Cortex of kidney (tissue), 1 donor: ENCODE measurements around the gene SIRT6.
"Not testable (repeated sequence)": the region's sequence is repeated elsewhere in the genome, so short reads cannot be mapped to it uniquely, and the experiment has no call there.

ENCODE experiments used
- DNase-seq: peaks from one replicate; lab custom pipeline; 2025; lab: John Stamatoyannopoulos, UW

SIRT6 gene

DNA sequence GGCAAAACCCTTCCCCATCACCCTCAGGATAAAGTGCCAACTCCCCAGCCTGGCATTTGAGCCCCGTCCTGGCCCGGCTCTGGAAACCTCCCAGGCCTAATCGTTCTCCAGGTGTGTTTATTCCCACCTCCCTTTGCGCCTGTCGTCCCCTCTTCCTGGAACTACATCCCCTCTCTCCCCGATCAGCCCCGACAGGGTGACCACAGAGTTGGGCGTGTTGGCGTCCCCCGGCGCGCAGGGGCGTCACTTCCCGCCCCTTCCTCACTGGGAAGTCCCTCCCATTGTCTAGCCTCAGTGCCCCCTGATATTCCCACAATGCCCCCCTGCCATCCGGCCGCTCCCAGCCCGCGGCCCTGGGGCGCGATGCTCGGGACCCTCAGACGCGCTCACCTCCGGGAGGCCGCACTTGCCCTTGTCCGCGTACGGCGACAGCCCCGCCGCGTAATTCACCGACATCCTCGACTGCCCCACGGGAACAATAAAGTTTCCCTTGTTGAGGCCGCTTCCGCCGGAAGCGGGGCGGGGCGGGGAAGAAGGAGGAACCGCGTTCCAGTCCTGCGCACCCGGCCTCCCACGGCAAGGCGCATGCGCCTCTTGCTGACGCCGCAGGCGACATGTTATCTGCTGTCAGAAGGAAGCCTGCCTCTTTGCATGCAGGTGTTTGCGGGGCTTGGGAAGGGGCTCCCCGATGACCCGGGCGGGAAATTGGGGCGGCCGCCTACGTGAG lies at the start of gene SIRT6, which contains the start of gene ANKRD24:
SIRT6 (minus strand) TSS at position 480 of the 727 bp plus-strand sequence; CDS start at position 456, 24 bp downstream.
ANKRD24 (plus strand) TSS at position 606 of the 727 bp plus-strand sequence. CDS start 3,737 bp downstream, outside the sequence.
- peak; percentile 61 for DNase-seq

DNA sequence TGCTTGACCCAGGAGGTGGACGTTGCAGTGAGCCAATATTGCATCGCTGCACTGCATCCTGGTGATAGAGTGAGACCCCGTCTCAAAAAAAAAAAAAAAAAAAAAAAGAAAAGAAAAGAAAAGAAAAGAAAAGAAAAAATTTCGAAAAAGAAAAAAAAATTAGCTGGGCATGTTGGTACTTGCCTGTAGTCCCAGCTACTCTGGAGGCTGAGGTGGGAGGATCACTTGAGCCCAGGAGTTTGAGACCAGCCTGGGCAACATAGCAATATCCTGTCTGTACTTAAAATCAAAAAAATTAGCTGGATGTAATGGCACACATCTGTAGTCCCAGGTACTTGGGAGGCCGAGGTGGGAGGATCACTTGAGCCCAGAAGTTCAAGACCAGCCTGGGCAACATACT lies 49.8 kb upstream of the SIRT6 start:
- not testable (repeated sequence) for DNase-seq

DNA sequence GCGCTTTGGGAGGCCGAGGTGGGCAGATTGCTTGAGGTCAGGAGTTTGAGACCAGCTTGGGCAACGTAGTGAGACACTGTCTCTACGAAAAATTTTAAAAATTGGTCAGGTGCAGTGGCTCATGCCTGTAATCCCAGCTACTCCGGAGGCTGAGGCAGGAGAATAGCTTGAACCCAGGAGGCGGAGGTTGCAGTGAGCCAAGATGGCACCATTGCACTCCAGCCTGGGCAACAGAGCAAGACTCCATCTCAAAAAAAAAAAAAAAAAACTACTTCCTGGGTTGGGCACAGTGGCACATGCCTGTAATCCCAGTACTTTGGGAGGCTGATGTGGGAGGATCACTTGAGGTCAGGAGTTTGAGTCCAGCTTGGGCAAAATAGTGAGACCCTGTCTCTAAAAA lies 49.2 kb upstream of the SIRT6 start:
- not testable (repeated sequence) for DNase-seq

DNA sequence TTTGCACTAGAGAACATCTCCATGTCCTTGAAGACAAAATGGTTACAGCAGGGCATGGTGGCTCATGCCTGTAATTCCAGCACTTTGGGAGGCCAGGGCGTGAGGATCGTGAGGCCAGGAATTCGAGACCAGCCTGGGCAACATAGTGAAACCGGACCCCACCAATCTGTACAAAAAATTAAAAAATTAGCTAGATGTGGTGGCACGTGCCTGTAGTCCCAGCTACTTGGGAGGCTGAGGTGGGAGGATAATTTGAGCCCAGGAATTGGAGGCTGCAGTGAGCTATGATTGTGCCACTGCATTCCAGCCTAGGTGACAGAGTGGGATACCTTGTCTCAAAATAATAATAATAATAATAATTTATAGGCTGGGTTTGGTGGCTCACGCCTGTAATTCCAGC lies 47.9 kb upstream of the SIRT6 start:
- DNase-seq, result not testable (repeated sequence)

DNA sequence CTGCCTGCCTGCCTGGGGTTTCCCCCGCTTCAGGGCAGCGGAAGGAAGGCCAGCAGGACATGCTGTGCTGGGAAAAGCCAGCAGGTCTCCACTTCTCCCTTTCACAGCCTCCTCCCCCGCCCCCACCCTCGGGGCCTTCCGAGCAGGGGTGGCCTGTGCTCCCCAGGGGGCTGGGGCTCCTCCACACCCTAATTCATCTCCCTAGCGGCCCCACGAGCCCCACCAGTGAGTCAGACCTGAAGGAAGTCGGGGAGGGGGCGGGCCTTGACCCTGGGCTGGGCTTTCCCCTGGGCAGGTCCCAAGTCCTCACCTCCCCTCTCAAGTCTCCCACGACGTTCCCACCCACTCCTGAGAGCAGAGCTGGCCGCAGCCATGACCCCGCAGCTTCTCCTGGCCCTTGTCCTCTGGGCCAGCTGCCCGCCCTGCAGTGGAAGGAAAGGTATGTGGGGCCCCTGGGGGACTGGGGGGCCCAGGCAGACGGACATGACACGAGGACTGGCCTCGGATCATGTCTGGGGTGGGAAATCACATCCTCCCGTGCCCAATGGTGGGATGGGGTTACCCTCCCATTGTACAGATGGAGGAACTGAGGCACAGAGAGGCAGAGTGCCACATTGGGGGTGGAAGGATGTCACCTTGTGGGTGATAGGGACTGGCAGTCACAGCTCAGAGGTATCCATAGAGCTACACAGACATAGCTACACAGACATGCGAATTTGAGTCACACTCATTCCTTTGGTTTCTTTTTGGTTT lies 47.0 kb upstream of the SIRT6 start, which contains the start of gene EBI3:
EBI3 (plus strand) TSS at position 345 of the 753 bp plus-strand sequence; CDS start at position 373, 28 bp downstream.
- DNase-seq, result no peak

DNA sequence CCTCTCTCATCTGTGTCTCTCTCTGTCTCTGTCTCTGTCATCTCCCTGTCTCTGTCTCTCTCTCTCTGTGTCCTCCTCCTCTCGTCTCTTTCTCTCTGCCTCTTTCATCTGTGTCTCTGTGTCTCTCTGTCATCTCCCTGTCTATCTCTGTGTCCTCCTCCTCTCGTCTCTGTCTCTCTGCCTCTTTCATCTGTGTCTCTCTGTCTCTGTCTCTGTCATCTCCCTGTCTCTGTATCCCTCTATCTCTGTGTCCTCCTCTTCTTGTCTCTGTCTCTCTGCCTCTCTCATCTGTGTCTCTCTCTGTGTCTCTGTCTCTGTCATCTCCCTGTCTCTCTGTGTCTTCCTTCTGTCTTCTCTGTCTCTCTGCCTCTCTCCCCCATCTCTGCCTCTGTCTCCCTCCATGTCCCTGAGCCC lies 46.4 kb upstream of the SIRT6 start:
- DNase-seq, result no peak

DNA sequence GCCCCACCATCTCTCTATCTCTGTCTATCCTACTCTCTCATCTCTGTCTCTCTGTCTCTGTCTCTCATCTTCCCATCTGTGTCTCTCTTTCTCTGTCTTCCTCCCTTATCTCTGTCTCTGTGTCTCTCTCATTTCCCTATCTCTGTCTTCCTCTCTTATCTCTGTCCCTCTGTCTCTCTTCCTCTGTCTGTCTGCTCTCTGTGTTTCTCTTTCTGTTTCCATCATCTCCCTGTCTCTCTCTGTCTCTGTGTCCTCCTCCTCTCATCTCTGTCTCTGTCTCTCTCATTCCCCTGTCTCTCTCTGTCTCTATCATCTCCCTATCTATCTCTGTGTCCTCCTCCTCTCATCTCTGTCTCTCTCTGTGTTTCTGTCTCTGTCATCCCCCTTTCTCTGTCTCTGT lies 45.4 kb upstream of the SIRT6 start:
- DNase-seq, result no peak

DNA sequence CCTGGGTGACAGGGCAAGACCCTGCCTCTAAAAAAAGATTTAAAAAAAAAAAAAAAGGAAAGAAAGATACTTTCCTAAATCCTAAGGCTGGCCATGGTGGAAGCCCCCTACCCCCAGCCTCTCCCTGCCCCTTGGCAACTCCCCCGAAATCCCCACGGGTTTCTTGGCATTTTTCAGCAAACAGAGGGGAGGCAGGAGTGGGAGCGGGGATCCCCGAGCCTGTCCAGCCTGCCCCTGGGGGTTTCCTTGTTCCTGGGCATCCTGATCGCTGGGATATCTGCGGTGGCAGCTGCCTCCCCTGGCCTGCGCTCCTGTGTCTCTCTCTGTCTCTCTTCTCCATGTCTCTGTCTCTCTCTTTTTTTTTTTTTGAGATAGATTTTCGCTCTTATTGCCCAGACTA lies 43.5 kb upstream of the SIRT6 start:
- no peak for DNase-seq

DNA sequence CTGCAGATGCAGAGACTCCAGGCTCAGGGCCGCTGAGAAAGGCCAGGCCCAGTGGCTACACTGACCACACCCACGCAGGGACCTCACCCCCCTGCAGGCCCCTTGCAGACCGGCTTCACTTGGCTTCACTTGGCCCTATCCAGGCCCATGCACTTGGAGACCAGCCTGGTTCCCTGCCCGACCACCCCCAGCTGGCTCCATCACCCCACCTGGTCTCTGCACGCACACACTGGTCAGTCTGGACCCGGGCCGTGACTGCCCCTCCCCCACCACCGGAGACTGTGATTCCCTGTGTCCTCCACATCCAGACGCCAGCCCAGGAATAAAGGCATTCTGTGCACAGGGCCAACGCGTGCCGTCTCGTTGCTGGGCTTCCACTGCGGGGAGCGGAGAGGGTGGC lies 42.1 kb upstream of the SIRT6 start:
- no peak for DNase-seq

DNA sequence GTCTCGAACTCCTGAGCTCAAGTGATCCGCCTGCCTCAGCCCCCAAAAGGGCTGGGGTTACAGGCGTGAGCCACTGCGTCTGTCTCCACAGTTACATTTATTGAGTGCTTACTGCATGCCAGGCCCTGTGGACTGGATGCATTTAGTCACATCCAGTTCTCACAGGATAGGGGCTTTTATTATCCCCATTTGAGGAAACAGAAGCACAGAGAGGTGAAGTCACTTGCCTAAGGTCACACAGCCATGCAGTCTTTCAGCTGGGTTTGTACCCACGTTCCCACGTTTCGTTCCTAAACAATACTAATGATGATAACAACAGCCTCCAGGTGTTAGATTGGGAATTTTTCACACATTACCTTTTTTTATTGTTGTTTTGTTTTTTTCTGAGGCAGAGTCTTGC lies 37.8 kb upstream of the SIRT6 start:
- no peak for DNase-seq

DNA sequence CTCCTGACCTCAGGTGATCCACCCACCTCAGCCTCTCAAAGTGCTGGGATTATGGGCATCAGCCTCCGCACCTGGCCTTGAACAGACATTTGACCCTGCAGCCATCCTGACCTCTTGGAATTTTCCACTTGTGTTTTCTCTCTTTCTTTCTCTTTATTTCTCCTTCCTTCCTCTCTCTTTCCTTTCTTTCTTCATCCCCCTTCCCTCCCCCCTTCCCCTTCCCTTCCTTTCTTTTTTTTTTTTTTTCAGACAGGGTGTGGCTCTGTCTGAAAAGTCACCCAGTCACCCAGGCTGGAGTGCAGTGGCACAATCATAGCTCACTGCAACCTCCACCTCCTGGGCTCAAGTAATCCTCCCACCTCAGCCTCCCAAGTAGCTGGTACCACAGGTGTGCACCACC lies 36.2 kb upstream of the SIRT6 start:
- DNase-seq, result not testable (repeated sequence)

DNA sequence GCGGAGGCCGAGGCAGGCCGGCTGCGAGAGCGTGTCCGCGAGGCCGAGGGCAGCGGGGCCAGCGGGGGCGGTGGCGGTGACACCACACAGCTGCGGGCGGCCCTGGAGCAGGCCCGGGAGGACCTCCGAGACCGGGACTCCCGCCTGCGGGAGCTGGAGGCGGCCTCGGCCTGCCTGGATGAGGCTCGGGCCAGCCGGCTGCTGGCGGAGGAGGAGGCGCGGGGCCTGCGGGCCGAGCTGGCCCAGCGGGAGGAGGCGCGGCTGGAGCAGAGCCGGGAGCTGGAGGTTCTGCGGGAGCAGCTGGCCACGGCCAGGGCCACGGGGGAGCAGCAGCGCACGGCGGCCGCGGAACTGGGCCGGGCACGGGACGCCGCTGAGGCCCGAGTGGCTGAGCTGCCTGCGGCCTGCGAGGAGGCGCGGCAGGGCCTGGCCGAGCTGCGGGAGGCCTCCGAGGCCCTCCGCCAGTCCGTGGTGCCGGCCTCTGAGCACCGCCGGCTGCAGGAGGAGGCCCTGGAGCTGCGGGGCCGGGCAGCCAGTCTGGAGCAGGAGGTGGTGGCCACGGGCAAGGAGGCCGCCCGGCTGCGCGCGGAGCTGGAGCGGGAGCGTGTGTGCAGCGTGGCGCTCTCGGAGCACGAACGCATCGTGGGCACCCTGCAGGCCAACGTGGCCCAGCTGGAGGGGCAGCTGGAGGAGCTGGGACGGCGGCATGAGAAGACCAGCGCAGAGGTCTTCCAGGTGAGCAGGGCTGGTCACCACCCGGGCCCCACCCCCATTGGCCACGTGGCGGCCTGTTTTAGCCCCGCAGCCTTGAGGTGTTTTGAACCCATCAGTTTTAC lies 35.3 kb upstream of the SIRT6 start:
- DNase-seq, result no peak

DNA sequence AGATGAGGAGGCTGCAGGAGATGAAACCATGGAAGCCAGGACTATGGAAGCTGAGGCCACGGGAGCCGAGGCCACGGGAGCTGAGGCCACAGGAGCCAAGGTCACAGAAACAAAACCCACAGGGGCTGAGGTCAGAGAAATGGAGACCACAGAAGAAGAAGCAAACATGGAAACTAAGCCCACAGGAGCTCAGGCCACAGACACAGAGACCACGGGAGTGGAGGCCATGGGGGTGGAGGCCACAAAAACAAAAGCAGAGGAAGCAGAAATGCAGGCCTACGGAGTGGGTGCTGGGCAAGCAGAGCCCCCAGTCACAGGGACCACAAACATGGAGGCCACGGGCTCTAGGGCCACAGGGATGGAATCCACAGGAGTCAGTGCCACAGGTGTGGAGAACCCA lies 34.5 kb upstream of the SIRT6 start:
- DNase-seq, result no peak

DNA sequence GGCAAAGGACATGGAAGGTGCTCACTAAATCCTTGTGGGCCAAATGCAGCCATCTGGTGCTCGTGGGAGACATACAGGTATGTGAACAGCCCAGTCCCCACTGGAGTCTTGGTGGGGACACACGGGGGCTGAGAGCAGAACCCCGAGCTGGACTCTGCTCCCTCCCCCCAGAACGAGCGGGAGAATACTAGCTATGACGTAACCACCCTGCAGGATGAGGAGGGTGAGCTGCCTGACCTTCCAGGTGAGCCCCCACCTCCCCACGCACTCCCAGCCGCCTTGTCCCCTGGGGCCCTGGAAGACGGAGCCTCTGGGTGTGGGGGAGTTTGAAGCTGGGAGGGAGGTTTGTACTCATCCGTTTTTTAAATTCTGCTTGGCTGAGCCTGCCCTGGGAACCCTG lies 33.4 kb upstream of the SIRT6 start:
- no peak for DNase-seq

DNA sequence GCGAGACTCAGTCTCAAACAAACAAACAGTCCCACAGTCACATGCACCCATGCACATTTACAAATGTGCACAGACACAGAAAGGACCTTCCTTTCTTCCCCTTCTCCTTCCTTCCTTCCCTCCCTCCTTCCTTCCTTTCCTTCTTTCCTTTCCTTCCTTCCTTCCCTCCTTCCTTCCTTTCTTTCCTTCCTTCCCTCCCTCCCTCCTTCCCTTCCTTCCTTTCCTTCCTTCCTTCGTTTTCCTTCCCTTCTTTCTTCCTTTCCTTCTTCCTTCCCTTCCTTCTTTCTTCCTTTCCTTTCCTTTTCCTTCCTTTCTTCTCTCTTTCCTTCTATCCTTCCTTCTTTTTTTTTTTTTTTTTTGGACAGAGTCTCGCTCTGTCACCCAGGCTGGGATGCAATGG lies 30.8 kb upstream of the SIRT6 start:
- no peak for DNase-seq

DNA sequence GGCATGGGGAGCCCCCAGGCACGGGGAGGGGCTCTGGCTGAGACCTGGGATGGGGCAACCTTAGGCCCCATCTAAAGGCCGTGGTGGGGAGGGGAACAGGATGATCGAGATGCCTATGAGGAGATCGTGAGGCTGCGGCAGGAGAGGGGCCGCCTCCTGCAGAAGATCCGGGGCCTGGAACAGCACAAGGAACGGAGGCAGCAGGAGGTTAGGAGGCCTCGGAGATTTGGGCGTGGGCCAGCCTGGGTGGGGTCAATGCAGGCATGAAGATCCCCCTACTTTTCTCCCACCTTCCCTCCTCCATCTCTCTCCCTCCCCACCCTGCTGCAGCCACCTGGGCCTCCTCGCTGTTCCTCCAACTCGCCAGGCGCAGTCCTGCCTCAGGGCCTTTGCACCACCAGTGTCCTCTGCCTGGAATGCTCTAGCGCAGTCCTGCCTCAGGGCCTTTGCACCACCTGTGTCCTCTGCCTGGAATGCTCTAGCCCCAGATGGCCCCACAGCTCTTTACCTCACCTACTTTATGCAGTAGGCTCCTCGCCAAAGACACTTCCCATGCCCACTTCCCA lies 27.9 kb upstream of the SIRT6 start:
- no peak for DNase-seq

DNA sequence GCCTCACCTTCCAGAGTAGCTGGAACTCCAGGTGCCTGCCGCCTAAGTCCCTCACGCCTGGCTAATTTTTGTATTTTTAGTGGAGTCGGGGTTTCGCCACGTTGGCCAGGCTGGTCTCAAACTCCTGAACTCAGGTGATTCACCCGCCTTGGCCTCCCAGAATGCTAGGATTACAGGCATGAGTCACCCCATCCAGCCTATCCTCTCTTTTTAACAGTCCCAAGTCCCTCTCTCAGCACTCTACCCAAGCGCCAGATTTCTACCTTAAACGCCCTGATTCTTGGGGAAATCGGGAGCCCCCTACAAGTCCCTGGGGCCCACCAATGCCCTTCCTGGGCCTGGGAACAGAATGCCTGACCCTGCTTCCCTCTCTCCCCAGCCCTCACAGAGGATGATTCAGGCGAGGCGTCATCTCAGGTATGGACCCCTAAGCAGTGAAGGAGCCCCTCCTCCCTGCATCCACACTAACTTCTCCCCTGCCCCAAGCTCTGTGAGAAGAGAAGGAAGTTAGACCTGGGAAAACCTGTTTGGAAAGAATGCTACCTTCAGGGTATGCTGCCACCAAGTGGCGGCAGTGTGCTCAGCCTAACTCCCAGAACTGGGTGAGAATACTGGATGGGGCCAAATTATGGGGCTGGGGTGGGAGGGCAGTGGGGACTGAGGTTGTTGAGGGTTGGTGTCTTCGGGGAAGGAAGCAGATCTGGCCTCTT lies 26.2 kb upstream of the SIRT6 start:
- no peak for DNase-seq

DNA sequence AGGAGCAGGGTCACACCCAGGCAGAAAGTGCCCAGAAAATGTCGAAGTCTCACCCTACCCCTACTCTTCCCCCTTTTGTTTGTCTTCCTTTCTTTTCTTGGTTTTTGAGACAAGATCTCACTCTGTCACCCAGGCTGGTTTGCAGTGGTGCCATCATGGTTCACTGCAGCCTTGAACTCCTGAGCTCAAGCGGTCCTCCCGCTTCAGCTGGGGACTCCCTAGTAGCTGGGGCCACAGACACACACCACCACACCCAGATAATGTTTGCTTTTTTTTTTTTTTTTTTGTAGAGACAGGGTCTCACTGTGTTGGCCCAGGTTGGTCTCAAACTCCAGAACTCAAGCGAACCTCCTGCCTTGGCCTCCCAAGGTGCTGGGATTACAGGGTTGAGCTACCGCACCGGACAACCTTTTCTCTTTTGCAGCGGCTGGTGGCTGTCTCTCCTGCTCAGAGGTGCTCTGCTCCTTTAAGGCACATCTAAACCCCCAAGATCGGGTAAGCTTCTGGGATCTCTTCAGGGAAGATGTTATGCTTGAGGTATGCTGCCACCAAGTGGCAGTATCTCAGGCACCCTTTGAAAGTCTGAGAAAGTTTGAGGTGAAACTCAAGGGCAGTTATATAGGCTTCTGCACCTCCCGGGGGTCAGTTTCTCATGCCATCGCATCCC lies 24.6 kb upstream of the SIRT6 start:
- DNase-seq, result no peak

DNA sequence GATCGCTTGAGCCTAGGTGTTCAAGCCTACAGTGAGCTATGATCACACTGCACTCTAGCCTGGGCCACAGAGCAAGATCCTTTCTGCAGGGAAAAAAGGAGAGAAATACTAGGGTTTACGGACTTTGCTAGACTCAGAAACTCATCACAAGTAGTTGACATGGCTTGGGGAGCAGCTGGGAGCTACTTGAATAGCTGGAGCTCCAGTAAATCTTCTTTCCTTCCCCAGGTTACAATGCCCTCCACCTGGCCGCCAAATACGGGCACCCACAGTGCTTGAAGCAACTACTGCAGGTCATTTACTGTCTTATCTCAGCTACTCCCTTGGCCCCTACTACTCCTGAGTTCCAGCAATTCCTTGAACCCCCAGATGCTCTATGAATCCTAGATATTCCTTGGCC lies 19.4 kb upstream of the SIRT6 start:
- no peak for DNase-seq

DNA sequence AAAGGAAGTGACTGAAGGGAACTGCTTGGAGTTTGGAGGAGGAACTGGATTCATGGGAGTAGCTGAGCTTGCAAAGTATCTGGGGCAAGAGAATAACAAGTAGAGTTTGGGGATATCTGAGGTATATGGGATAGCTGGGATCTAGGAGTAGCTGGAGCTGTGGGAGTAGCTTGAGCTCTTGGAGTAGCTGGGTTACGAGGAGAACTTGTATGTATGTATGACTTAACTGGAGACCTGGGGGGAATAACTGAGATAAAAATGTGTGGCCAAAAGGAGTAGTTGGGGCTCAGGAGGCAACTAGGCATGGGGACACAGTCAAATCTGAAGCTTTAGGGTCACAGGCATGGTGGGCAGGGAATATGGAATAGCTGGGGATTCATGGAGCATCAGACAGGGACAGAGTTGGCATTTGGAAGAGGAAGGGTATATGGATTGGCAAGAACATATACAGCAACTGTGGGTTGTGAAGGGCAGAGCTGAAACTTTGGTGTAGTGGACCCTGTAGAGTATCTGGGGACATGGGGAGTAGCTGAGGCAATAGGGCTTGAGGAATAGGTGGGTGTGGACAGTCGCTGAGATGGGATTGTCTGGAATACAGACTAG lies 18.7 kb upstream of the SIRT6 start:
- DNase-seq, result no peak
